NT2/D1 (cell line): ENCODE results near the gene TKFC.

Experiments used
- DNase-seq: peaks from one replicate; pipeline ENCODE4 v3.0.0-alpha.2; 2011; ENCODE audit warnings: low read depth, low spot score
- H3K27me3 ChIP-seq: 2 replicates; pipeline ENCODE4 v1.6.0; 2011; ENCODE audit warnings: mild to moderate bottlenecking; ENCODE audit not compliant: insufficient read length, insufficient read depth
- H3K36me3 ChIP-seq: 2 replicates; pipeline ENCODE4 v1.6.1; 2011; ENCODE audit warnings: mild to moderate bottlenecking, low read length, mixed read lengths; ENCODE audit not compliant: insufficient read depth, insufficient read length
- H3K4me1 ChIP-seq: 2 replicates; pipeline ENCODE4 v1.5.1; 2011; ENCODE audit not compliant: insufficient read depth, insufficient read length
- H3K4me3 ChIP-seq: 2 replicates; pipeline ENCODE4 v1.5.1; 2011; ENCODE audit warnings: low read depth; ENCODE audit not compliant: insufficient read length
- H3K9ac ChIP-seq: 2 replicates; pipeline ENCODE4 v1.6.0; 2011; ENCODE audit warnings: low read depth; ENCODE audit not compliant: insufficient read length
- H3K9me3 ChIP-seq: 2 replicates; pipeline ENCODE4 v1.5.1; 2011; ENCODE audit warnings: mild to moderate bottlenecking, low read length; ENCODE audit not compliant: insufficient read depth
- SUZ12 ChIP-seq: IDR thresholded peaks from 2 replicates; pipeline ENCODE4 v1.6.1; 2011; ENCODE audit not compliant: insufficient read length, insufficient read depth; ENCODE audit errors: extremely low read depth
- YY1 ChIP-seq: IDR thresholded peaks from 2 replicates; pipeline ENCODE4 v1.6.1; 2011; ENCODE audit not compliant: insufficient read length, insufficient read depth
- ZNF274 ChIP-seq: IDR thresholded peaks from 2 replicates; pipeline ENCODE4 v1.6.1; 2011; ENCODE audit warnings: mild to moderate bottlenecking, low read depth, low read length

TKFC gene

GRCh38 chr11:61327669-61328071, 5.4 kb upstream of the TKFC start:
- H3K9ac ChIP-seq: no peak overlapping the region
- no peaks in the 10 kb centered on the region for H3K9me3 ChIP-seq
- DNase-seq: no peak
- peaks cover 84% of the 10 kb centered on the region for H3K36me3 ChIP-seq
- H3K4me3 ChIP-seq: no peak overlapping the region
- TF ChIP-seq YY1 (no peak), ZNF274 (no peak), SUZ12 (no peak)
- peaks cover 9% of the 10 kb centered on the region for H3K4me1 ChIP-seq
- no peaks in the 10 kb centered on the region for H3K27me3 ChIP-seq

GRCh38 chr11:61328351-61328750, 4.7 kb upstream of the TKFC start:
- no peak overlapping the region for H3K9ac ChIP-seq
- H3K4me3 ChIP-seq: no peak overlapping the region
- no peak for TF ChIP-seq ZNF274
- no peak for TF ChIP-seq SUZ12
- TF ChIP-seq YY1: no peak
- no peaks in the 10 kb centered on the region for H3K9me3 ChIP-seq
- H3K36me3 ChIP-seq: peaks cover 77% of the 10 kb centered on the region
- no peak for DNase-seq
- H3K27me3 ChIP-seq: no peaks in the 10 kb centered on the region
- H3K4me1 ChIP-seq: peaks cover 9% of the 10 kb centered on the region

GRCh38 chr11:61329871-61330270, 3.2 kb upstream of the TKFC start:
- Histone ChIP-seq H3K4me1 (peaks cover 23% of the 10 kb centered on the region), H3K27me3 (no peaks in the 10 kb centered on the region), H3K4me3 (no peak overlapping the region), H3K36me3 (peaks cover 64% of the 10 kb centered on the region), H3K9me3 (no peaks in the 10 kb centered on the region), H3K9ac (no peak overlapping the region)
- TF ChIP-seq SUZ12 (no peak), ZNF274 (no peak), YY1 (no peak)
- DNase-seq: no peak

GRCh38 chr11:61331651-61332050, 1.4 kb upstream of the TKFC start:
- H3K4me3 ChIP-seq: peak overlapping the region; percentile 80
- peaks cover 25% of the 10 kb centered on the region for H3K4me1 ChIP-seq
- no peaks in the 10 kb centered on the region for H3K9me3 ChIP-seq
- H3K36me3 ChIP-seq: peaks cover 47% of the 10 kb centered on the region
- H3K9ac ChIP-seq: peak overlapping the region; percentile 98
- DNase-seq: no peak
- no peak for TF ChIP-seq SUZ12
- TF ChIP-seq YY1: no peak
- TF ChIP-seq ZNF274: no peak
- no peaks in the 10 kb centered on the region for H3K27me3 ChIP-seq

GRCh38 chr11:61332281-61332796, 689 bp upstream of the TKFC start:
- TF ChIP-seq ZNF274: no peak
- no peak for TF ChIP-seq SUZ12
- no peak for TF ChIP-seq YY1
- DNase-seq: peak; percentile 25
- Histone ChIP-seq H3K4me3 (peak overlapping the region; percentile 80), H3K27me3 (no peaks in the 10 kb centered on the region), H3K36me3 (peaks cover 40% of the 10 kb centered on the region), H3K9me3 (no peaks in the 10 kb centered on the region), H3K9ac (peak overlapping the region; percentile 98), H3K4me1 (peaks cover 28% of the 10 kb centered on the region)

GRCh38 chr11:61333550-61334433, 764 bp downstream of the TKFC start:
- Histone ChIP-seq H3K36me3 (peaks cover 33% of the 10 kb centered on the region), H3K27me3 (no peaks in the 10 kb centered on the region), H3K4me3 (peak overlapping the region; percentile 80), H3K9ac (peak overlapping the region; percentile 88), H3K4me1 (peaks cover 24% of the 10 kb centered on the region), H3K9me3 (no peaks in the 10 kb centered on the region)
- DNase-seq: no peak
- TF ChIP-seq ZNF274: no peak
- TF ChIP-seq YY1: no peak
- TF ChIP-seq SUZ12: no peak

- no peak for DNase-seq
- Histone ChIP-seq H3K27me3 (no peaks in the 10 kb centered on the region), H3K9ac (peak overlapping the region; percentile 88), H3K4me3 (no peak overlapping the region), H3K4me1 (peaks cover 24% of the 10 kb centered on the region), H3K9me3 (no peaks in the 10 kb centered on the region), H3K36me3 (peaks cover 32% of the 10 kb centered on the region)
- no peak for TF ChIP-seq SUZ12
- TF ChIP-seq ZNF274: no peak
- no peak for TF ChIP-seq YY1
Observed at GRCh38 chr11:61334434-61335354, 1.7 kb downstream of the TKFC start.
